DOHH2 (cell line): ENCODE data around the gene DENND1B.

Experiments
- H3F3A ChIP-seq: fragments of 200-600 bp; sonication (generic), shearing (Covaris generic); 2 replicates; pipeline ENCODE4 v1.6.0; 2016; ENCODE audit warnings: antibody characterized with exemption, mild to moderate bottlenecking; ENCODE audit not compliant: control insufficient read depth, insufficient read depth
- H3K27ac ChIP-seq: fragments of 200-600 bp; sonication (generic); 2 replicates; pipeline ENCODE4 v1.5.1; 2014; ENCODE audit warnings: low read depth, mild to moderate bottlenecking, low read length, moderate library complexity
- H3K27me3 ChIP-seq: fragments of 200-600 bp; sonication (generic); 2 replicates; pipeline ENCODE4 v1.6.1; 2014; ENCODE audit warnings: mild to moderate bottlenecking, low read length, mixed read lengths; ENCODE audit not compliant: control insufficient read depth
- H3K36me3 ChIP-seq: fragments of 200-600 bp; sonication (generic); 2 replicates; pipeline ENCODE4 v1.6.1; 2014; ENCODE audit warnings: mild to moderate bottlenecking, low read length, moderate library complexity, mixed read lengths; ENCODE audit not compliant: control insufficient read depth
- H3K4me1 ChIP-seq: fragments of 200-600 bp; sonication (generic); 2 replicates; pipeline ENCODE4 v1.6.1; 2014; ENCODE audit warnings: mild to moderate bottlenecking, low read length, mixed read lengths; ENCODE audit not compliant: control insufficient read depth
- H3K4me2 ChIP-seq: fragments of 200-600 bp; sonication (generic); 2 replicates; pipeline ENCODE4 v1.6.0; 2014; ENCODE audit warnings: mild to moderate bottlenecking, low read length, moderate library complexity
- H3K4me3 ChIP-seq: fragments of 200-600 bp; sonication (generic); 2 replicates; pipeline ENCODE4 v1.5.1; 2014; ENCODE audit warnings: mild to moderate bottlenecking, low read length, mixed read lengths
- H3K79me2 ChIP-seq: fragments of 200-600 bp; sonication (generic); 2 replicates; pipeline ENCODE4 v1.6.1; 2014; ENCODE audit warnings: mild to moderate bottlenecking, low read length, mixed read lengths; ENCODE audit not compliant: control insufficient read depth
- H3K9me2 ChIP-seq: fragments of 200-600 bp; sonication (generic); replicated peaks from 2 replicates; pipeline ENCODE4 v1.6.1; 2014; ENCODE audit warnings: mild to moderate bottlenecking, low read length, mixed read lengths; ENCODE audit not compliant: control insufficient read depth
- H3K9me3 ChIP-seq: fragments of 200-600 bp; sonication (generic); 2 replicates; pipeline ENCODE4 v1.6.1; 2014; ENCODE audit warnings: antibody characterized with exemption, low read length, mixed read lengths; ENCODE audit not compliant: control insufficient read depth, insufficient read depth
- H4K20me1 ChIP-seq: fragments of 200-600 bp; sonication (generic); 2 replicates; pipeline ENCODE4 v1.6.0; 2014; ENCODE audit warnings: low read depth, mild to moderate bottlenecking, antibody characterized with exemption, low read length, moderate library complexity; ENCODE audit not compliant: control insufficient read depth, insufficient read depth
- CTCF ChIP-seq: fragments of 200-600 bp; sonication (generic); IDR thresholded peaks from one replicate; pipeline ENCODE4 v1.5.1; 2014; ENCODE audit warnings: antibody characterized with exemption, mild to moderate bottlenecking, low read depth, low read length; ENCODE audit not compliant: poor library complexity, severe bottlenecking
- EZH2phosphoT487 ChIP-seq: fragments of 200-600 bp; sonication (generic); IDR thresholded peaks from 2 replicates; pipeline ENCODE4 v1.6.1; 2017; ENCODE audit warnings: borderline replicate concordance, mild to moderate bottlenecking, antibody characterized with exemption, low read length, moderate library complexity, mixed read lengths

The DENND1B gene

GRCh38 chr1:197771904-197772556, 3.2 kb downstream of the DENND1B start:
- H3K9me2 ChIP-seq = no peaks in the 10 kb centered on the region
- H3K27me3 ChIP-seq = no peaks in the 10 kb centered on the region
- H3K4me1 ChIP-seq = peaks cover 39% of the 10 kb centered on the region
- no peak overlapping the region for H3K27ac ChIP-seq
- H3K4me3 ChIP-seq = no peak overlapping the region
- H3K36me3 ChIP-seq = peaks cover 11% of the 10 kb centered on the region
- no peaks in the 10 kb centered on the region for H4K20me1 ChIP-seq
- H3K4me2 ChIP-seq = no peak overlapping the region
- H3K9me3 ChIP-seq = no peaks in the 10 kb centered on the region
- no peak for TF ChIP-seq CTCF
- no peak for TF ChIP-seq EZH2phosphoT487
- peaks cover 18% of the 10 kb centered on the region for H3F3A ChIP-seq
- peaks cover 54% of the 10 kb centered on the region for H3K79me2 ChIP-seq

GRCh38 chr1:197771386-197771785, 3.9 kb downstream of the DENND1B start:
- H3K9me2 ChIP-seq = no peaks in the 10 kb centered on the region
- H3K4me3 ChIP-seq = no peak overlapping the region
- peaks cover 54% of the 10 kb centered on the region for H3K79me2 ChIP-seq
- no peaks in the 10 kb centered on the region for H3K9me3 ChIP-seq
- TF ChIP-seq CTCF (no peak), EZH2phosphoT487 (no peak)
- no peaks in the 10 kb centered on the region for H3K27me3 ChIP-seq
- H3K4me2 ChIP-seq = no peak overlapping the region
- H3K4me1 ChIP-seq = peaks cover 33% of the 10 kb centered on the region
- no peaks in the 10 kb centered on the region for H4K20me1 ChIP-seq
- peaks cover 11% of the 10 kb centered on the region for H3K36me3 ChIP-seq
- H3K27ac ChIP-seq = no peak overlapping the region
- H3F3A ChIP-seq = peaks cover 12% of the 10 kb centered on the region

- Histone ChIP-seq H3K9me2 (no peaks in the 10 kb centered on the region), H3K4me1 (peaks cover 22% of the 10 kb centered on the region), H4K20me1 (no peaks in the 10 kb centered on the region), H3K79me2 (peaks cover 56% of the 10 kb centered on the region), H3K27ac (no peak overlapping the region), H3K27me3 (no peaks in the 10 kb centered on the region), H3K4me2 (no peak overlapping the region), H3K9me3 (no peaks in the 10 kb centered on the region), H3K4me3 (no peak overlapping the region), H3F3A (0 out of 2 replicates have a peak, but pooled peaks cover 4% of the 10 kb centered on the region), H3K36me3 (peaks cover 11% of the 10 kb centered on the region)
- no peak for TF ChIP-seq CTCF
- TF ChIP-seq EZH2phosphoT487 = no peak
These were observed 5.0 kb downstream of the DENND1B start for GRCh38 chr1:197770243-197770642.
